DMS 273 (cell line): Measurements from ENCODE around the gene GNB1L.

Source experiments
- DNase-seq: peaks from one replicate; lab custom pipeline; 2025; ENCODE audit not compliant: unreplicated experiment; lab: John Stamatoyannopoulos, UW

The GNB1L gene

GRCh38 chr22:19740586-19740985, 114.1 kb downstream of the GNB1L start:
- DNase-seq: no peak

DNA sequence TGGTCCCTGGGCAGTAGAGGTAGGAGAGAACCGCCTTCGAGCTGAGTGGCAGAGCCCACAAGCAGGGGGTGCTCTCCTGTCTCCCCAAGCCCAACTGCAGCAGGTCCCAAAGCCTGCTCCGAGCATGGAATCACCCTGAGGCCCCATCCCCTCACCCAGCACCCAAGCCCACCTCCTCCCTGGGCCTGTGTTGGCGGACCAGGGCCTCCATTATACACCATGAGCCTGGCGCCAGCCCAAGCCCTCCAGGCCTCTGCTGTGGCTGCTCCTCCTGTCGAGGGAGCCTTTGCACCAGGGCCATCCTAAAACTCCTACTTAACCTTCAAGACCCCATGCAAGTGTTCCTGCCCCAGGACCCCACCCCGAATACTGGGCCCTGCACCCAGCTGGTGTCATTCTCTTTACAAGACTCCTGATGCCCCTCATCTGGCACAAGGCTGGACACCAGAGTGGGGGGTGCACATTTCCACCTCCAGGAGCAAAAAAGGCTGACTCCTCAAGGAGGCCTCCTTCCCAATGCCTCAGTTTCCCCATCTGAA, 114.7 kb downstream of the GNB1L start:
- no peak for DNase-seq

DNA sequence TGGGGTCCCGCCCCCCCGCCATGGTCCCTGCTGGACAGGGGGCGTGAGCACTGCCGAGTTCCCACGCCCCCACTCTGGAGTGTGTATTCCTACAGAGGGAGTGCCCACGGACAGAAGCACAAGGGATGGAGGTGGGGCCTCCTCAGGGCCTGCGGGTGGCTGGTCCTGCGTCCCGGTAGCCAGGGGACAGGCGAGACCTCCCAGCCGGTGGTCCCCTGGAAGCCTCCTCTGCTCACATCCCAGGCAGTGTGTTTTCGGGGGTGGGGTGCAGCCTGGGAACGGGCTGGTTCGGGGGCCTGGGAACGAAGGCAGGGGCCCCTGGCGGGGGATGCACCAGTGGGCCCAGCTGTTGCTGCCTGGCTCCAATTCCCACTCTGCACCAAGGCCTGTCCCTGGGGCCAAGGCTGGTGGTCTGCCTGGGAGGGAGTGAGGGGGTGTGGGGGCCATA, 115.2 kb downstream of the GNB1L start:
- no peak for DNase-seq

DNA sequence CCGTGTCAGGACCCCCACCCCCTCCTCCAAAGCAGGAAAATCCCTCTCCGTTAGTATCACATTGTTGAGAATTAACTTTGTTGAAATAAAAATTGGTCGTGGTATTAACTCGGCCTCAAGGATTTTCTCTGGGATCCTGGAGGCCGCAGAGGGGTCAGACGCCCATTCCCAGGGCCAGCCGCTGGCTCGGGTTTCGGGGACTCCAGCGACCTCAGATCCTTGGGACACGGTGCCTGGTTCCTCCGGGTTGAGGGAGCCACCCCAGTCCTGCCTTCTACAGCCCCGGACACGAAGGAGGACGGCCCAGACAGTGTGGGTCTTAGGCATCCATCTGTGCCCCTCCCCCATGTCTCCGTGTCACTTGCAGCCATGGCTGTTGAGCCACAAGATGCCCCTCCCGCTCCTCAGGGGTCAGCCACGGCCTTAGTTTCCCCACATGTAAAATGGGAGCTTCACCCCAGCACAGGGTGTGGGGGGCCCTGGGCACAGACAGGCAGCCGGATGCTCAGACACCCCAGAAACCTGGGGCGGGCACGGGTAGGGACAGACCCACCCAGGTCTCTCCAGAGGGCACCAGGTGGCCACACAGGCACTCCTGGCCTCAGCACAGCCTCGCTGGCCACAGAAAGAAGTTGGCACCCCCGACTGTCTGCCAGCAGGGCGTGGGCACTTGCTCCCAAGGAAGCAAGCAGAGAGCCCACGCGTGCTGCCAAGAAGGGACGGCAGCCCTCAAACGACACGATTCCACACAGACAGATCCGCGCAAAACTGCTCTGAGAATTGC, 115.8 kb downstream of the GNB1L start:
- DNase-seq: no peak

DNA sequence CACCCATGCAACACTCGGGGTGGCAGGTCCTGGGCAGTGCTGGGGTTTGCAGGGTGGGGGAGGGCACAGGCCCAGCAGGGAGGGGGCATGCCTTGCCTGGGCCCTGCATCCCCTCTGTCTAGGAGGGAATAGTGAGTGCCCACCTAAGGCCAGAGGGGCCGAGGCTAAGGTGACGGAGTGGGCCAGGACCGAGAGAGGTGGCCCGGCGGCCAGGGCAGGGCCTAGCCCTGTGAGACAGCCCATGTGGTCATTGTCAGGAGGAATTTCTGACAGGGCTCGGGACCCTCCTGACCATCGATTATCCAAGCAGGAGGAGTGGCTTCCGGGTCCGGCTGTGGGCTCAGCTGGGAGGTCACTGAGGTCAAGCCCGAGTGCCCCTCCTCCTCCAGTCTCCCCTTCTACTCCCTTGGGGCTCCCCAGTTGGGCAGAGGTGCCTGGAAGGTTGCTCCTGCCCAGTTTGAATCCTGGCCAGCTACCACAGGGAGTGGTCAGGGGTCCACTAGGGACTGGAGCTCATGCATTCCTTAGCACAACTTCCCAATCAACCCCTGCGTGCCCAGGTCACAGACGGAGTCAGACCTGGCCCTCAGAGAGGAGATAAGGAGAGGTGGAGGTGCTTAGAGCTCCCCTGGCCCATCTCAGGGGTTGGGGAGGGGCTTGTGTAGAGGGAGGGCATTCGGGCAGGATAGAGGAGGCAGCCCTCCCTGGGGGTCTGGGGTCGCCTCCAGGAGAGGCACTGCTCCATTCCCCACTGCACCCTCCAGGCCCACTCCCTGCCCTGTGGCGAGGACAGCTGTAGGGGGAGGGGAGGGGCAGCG, 116.6 kb downstream of the GNB1L start:
- no peak for DNase-seq

- DNase-seq: no peak
Measured at GRCh38 chr22:19735665-19736510, 118.8 kb downstream of the GNB1L start.

DNA sequence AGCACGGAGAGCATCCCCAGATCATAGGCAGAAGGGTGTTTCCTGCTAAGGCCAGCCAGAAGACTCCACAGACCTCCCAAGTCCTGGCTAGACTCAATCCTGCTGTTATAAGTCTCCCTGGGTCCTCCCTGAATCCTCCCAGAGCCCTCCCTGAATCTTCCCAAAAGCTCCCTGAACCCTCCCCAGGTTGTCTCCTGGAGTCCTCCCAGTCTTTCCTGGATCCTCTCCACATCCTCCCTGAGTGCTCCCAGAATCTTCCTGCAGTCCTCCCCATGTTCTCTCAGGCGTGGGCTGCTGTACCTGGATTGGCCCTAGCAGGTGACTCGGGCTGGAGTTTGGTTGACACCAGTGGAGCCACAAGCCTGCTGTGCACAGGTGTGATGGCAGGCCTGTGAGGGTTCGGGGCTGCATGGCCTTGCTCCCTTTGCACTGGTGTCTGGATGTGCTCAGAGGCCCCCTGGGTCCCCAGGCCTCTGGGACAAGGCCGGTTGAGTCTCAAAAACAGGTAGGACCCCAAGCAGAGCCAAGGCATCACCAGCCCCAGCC, 119.8 kb downstream of the GNB1L start:
- no peak for DNase-seq

- DNase-seq: no peak
Measured at GRCh38 chr22:19734163-19734562, 120.5 kb downstream of the GNB1L start.

- no peak for DNase-seq
Measured at GRCh38 chr22:19733755-19734154, 120.9 kb downstream of the GNB1L start.
